HG02885 (cell line): ENCODE measurements around the gene OLR1.

ENCODE experiments used
- ATAC-seq: cut with Tn5 transposase; IDR thresholded peaks from one replicate; pipeline ENCODE4 v1.9.1; 2021; ENCODE audit warnings: mild to moderate bottlenecking; ENCODE audit not compliant: unreplicated experiment, poor library complexity

The OLR1 gene

DNA sequence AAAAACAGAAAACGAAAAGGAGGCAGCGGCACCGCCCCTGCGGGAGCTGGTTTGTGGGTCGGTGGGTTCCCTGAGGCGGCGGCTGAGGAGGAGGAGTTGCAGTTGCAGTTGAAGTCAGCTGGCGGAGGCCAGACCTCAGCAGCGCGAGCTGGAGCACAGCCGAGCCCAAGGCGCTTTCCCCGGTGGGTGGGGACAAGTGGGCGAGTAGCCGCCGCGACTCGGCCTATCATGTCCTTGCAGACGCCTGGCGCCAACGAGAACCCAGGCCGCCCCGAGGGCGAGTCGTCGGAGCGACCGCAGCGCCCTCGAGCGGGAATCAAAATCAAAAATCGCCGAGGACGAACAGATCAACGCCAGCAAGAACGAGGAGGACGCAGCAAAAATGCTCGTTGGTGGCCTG lies 60.5 kb downstream of the OLR1 start:
- no peak for ATAC-seq

DNA sequence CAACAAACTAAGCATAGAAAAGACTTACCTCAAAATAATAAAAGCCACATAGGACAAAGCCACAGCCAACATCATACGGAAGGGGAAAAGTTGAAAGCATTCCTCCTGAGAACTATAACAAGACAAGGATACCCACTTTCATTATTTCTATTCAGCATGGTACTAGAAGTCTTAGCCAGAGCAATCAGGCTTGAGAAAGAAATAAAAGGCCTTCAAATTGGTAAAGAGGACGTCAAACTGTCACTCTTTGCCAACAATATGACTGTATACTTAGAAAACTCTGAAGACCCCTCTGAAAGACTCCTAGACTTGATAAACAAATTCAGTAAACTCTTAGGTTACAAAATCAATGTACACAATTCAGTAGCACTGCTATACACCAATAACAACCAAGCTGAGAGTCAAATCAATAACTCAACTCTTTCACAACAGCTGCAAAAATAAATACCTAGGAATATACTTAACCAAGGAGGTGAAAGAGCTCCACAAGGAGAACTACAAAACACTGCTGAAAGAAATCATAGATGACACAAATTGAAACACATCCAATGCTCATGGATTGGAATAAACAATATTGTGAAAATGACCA lies 61.6 kb downstream of the OLR1 start:
- no peak for ATAC-seq
